ENCODE results near the gene USP20. TPM values are rescaled to one million over a fixed set of nuclear protein-coding genes. Genes with fewer than 3 reads are reported as not detected.

USP20 gene
- total RNA-seq, 3 donors from 2014 or later (not counting 1 experiment from before 2014, with no cell fraction given): 66.8 to 86.1 (median 80.3) TPM

DNA sequence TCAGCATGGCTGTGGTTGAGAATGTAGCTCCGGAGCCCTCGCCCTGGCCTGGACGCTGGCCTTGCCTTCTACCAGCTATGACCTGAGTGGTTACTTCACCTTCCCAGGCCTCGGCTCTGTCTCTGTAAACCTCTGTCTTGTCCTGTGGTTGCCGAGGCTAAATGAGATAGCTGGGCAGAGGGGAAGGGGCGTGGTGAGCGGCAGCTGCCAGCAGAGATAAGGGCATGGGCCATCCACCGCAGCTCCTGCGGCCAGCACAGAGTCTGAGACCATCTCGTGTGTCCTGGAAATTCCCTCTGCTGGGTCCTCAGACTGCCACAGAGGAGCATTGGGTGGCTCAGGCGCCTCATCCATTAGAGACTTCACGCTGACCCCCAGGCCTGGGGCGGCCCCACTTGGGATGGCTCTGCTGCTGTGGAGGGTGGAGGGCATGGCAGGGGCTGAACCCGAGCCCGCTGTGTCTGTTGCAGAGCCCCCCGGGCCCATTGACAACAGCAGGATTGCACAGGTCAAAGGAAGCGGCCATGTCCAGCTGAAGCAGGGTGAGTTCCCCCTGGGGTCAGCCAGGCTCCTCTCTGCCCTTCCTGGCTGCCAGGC is 43.9 kb downstream of the USP20 start:
- Histone ChIP-seq H3K27ac (ENCODE audit: low read length) (peak overlapping the region; percentile 22), H3K27me3 (ENCODE audit: control insufficient read depth, insufficient read depth, low read length) (no peaks in the 10 kb centered on the region), H3K4me1 (ENCODE audit: control insufficient read depth, insufficient read depth, low read length) (peaks cover 8% of the 10 kb centered on the region), H3K36me3 (ENCODE audit: control insufficient read depth, insufficient read depth, low read length) (peaks cover 32% of the 10 kb centered on the region), H3K9me3 (ENCODE audit: control insufficient read depth, insufficient read depth, low read length) (no peaks in the 10 kb centered on the region), H3K4me3 (ENCODE audit: low read length) (no peak overlapping the region)
- Mint-ChIP-seq H3K9me3 (no peaks in the 10 kb centered on the region), H3K27ac (no peak overlapping the region), H3K4me1 (peaks cover 15 to 20% of the 10 kb centered on the region in 2 donors), H3K27me3 (ENCODE audit: low read depth in 2 of 2) (no peaks in the 10 kb centered on the region), H3K36me3 (no peaks in the 10 kb centered on the region), H3K4me3 (no peak overlapping the region)
- intact Hi-C loops (cut with micrococcal nuclease): no loop called here
- TF ChIP-seq, protein P1, sequence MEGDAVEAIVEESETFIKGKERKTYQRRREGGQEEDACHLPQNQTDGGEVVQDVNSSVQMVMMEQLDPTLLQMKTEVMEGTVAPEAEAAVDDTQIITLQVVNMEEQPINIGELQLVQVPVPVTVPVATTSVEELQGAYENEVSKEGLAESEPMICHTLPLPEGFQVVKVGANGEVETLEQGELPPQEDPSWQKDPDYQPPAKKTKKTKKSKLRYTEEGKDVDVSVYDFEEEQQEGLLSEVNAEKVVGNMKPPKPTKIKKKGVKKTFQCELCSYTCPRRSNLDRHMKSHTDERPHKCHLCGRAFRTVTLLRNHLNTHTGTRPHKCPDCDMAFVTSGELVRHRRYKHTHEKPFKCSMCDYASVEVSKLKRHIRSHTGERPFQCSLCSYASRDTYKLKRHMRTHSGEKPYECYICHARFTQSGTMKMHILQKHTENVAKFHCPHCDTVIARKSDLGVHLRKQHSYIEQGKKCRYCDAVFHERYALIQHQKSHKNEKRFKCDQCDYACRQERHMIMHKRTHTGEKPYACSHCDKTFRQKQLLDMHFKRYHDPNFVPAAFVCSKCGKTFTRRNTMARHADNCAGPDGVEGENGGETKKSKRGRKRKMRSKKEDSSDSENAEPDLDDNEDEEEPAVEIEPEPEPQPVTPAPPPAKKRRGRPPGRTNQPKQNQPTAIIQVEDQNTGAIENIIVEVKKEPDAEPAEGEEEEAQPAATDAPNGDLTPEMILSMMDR (IDR thresholded peaks at IDR 0.05): no peak
- WGBS (ENCODE audit: insufficient coverage): 64% methylated on average over 17 of the region's 17 CpGs
- no peak for ATAC-seq
- DNase-seq: no peak

DNA sequence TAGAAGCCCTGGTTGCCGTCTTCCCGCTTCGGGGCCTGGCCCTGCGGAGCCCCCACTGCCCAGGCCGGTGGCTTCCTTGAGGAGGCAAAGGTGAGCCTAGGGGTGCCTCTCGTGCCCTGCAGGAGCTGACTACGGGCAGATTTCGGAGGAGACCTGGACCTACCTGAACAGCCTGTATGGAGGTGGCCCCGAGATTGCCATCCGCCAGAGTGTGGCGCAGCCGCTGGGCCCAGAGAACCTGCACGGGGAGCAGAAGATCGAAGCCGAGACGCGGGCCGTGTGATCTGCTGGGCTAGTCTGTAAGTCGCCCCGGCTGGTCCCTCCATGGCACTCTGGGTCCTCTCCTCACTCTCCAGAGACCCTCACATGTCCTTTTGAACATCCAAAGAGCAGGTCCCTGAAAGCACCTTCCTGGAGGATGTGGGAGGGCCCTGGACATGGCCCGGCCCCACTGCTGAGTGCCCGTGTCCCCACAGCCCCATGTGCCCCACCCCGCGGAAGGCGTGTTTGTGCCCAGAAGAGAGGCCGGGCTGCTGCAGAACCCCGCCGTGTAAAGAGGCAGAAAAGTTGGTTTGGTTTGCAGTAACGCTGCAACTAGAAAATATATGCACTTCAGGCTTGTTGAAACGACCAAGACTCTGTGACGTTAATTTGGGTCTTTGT is 44.9 kb downstream of the USP20 start:
- H3K27me3 ChIP-seq (ENCODE audit: control insufficient read depth, insufficient read depth, low read length): no peaks in the 10 kb centered on the region
- H3K4me3 Mint-ChIP-seq: no peak overlapping the region
- H3K4me1 ChIP-seq (ENCODE audit: control insufficient read depth, insufficient read depth, low read length): peaks cover 18% of the 10 kb centered on the region
- H3K27me3 Mint-ChIP-seq (ENCODE audit: low read depth in 2 of 2): no peaks in the 10 kb centered on the region
- intact Hi-C loops (cut with micrococcal nuclease): no loop called here
- ATAC-seq (no peak), DNase-seq (no peak)
- H3K36me3 ChIP-seq (ENCODE audit: control insufficient read depth, insufficient read depth, low read length): peaks cover 23% of the 10 kb centered on the region
- WGBS (ENCODE audit: insufficient coverage): 94% methylated on average over 31 of the region's 31 CpGs
- no peaks in the 10 kb centered on the region for H3K9me3 ChIP-seq (ENCODE audit: control insufficient read depth, insufficient read depth, low read length)
- H3K36me3 Mint-ChIP-seq: no peaks in the 10 kb centered on the region
- peaks cover 24 to 29% of the 10 kb centered on the region in 2 donors for H3K4me1 Mint-ChIP-seq
- no peak overlapping the region for H3K27ac Mint-ChIP-seq
- H3K27ac ChIP-seq (ENCODE audit: low read length): no peak overlapping the region
- H3K4me3 ChIP-seq (ENCODE audit: low read length): no peak overlapping the region
- TF ChIP-seq, protein P1 (IDR thresholded peaks at IDR 0.05): no peak
- H3K9me3 Mint-ChIP-seq: no peaks in the 10 kb centered on the region

DNA sequence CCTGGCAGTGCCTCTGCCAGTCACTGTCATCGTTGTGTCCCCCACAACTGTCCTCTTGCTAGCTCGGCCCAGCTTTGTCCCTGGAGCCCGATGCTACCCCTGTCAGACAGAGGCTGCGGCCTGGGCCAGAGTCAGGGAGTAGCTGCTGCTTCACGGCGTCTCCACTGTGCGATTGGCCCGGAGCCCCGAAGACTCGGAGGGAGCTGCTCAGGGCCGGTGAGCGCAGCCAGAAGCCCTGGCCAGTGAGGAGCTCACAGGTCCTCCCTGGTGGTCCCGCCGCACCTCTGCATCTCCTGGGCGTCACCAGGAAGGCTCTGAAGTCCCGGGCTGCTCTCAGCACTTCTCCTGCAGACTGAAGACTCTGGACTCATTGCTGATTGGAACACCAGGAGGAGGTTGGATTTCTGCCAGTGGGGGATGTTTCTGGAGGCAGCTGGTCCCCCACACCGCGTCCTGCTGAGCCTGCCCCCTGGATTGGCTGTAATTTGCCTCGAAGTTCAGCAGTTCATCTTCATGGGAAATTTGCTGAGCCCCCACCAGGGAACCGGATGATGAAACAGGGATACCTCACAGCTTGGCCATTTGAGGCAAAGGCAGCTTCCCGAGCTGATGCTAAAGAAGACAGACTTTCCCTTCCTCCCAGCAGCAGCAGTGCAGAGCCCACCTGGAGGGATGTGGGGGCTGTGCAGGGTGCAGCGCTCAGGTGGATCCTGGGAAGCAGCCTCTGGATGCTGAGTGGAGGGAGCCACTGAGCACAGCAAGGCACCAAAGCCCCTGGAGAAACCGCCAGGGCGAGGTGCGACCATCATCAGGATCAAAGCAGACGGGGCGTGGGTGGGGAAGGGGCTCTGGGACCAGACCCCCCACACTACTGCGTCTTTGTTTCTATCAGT is 45.6 kb downstream of the USP20 start:
- Mint-ChIP-seq H3K4me1 (peaks cover 24 to 37% of the 10 kb centered on the region in 2 donors), H3K27ac (no peak overlapping the region), H3K36me3 (no peaks in the 10 kb centered on the region), H3K27me3 (ENCODE audit: low read depth in 2 of 2) (no peaks in the 10 kb centered on the region), H3K4me3 (no peak overlapping the region), H3K9me3 (no peaks in the 10 kb centered on the region)
- Histone ChIP-seq H3K4me3 (ENCODE audit: low read length) (no peak overlapping the region), H3K4me1 (ENCODE audit: control insufficient read depth, insufficient read depth, low read length) (peaks cover 25% of the 10 kb centered on the region), H3K9me3 (ENCODE audit: control insufficient read depth, insufficient read depth, low read length) (no peaks in the 10 kb centered on the region), H3K27ac (ENCODE audit: low read length) (no peak overlapping the region), H3K36me3 (ENCODE audit: control insufficient read depth, insufficient read depth, low read length) (peaks cover 15% of the 10 kb centered on the region), H3K27me3 (ENCODE audit: control insufficient read depth, insufficient read depth, low read length) (no peaks in the 10 kb centered on the region)
- 96% methylated on average over 28 of the region's 28 CpGs for WGBS (ENCODE audit: insufficient coverage)
- intact Hi-C loops (cut with micrococcal nuclease): no loop called here
- ATAC-seq (no peak), DNase-seq (no peak)
- TF ChIP-seq, protein P1 (IDR thresholded peaks at IDR 0.05): no peak

All from natural killer cell (primary cell).